ENCODE measurements around the gene BDNF. TPM values are rescaled to one million over a fixed set of nuclear protein-coding genes. Genes with fewer than 3 reads are reported as not detected.

The BDNF gene
- total RNA-seq, 1 experiment from 2014 or later = 4.8 TPM

DNA sequence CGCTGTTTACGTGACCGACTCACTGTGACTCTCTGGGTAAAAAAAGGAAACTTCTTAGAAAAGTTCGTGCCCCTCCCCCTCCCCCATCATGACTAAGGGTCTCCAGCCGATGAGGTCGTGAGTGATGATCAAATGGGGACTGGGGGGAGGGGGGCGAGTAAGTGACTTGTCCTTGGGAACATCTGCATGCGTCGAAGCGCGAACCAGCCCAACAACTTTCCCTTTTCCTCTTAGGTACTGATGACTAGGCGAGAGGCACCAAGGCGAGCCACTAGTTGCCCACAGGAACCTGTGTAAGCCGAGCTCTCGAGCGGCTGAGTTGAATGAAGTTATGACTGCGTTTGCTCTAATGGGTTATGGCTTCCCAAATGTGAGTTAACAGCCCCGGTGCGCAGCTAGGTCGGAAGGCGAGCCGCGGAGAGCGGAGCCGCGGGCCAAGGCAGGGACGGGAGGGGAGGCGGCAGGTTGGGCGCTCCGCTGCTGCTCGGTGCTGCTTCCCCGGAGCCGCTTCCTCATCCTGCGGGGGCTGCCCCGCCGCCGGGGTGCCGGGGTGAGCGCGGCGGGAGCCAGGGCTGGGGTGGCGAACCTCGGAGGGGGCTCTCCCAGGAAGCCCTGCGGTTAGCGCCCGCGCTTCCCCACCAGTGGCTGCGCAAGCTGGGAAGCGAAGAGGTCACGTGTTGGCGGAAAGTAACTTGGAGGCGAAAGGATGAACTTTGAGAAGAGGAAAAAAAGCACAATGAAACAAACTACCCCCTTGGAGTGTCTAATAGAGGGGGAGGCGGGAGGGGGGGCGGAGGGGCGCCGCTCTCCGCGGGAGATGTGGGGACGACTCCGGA, 22.1 kb upstream of the BDNF start (continued):
- peak; percentile 87 for TF ChIP-seq ZNF423 (CRISPR knock-in tag; IDR thresholded peaks at IDR 0.05)
- peak; percentile 33; the same call in 1 of the 2 replicates for TF ChIP-seq FOXK1 (CRISPR knock-in tag; IDR thresholded peaks at IDR 0.05)
- TF ChIP-seq, protein P1, sequence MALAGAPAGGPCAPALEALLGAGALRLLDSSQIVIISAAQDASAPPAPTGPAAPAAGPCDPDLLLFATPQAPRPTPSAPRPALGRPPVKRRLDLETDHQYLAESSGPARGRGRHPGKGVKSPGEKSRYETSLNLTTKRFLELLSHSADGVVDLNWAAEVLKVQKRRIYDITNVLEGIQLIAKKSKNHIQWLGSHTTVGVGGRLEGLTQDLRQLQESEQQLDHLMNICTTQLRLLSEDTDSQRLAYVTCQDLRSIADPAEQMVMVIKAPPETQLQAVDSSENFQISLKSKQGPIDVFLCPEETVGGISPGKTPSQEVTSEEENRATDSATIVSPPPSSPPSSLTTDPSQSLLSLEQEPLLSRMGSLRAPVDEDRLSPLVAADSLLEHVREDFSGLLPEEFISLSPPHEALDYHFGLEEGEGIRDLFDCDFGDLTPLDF (CRISPR knock-in tag; IDR thresholded peaks at IDR 0.05) = peak; percentile 75
- TF ChIP-seq, protein P2, sequence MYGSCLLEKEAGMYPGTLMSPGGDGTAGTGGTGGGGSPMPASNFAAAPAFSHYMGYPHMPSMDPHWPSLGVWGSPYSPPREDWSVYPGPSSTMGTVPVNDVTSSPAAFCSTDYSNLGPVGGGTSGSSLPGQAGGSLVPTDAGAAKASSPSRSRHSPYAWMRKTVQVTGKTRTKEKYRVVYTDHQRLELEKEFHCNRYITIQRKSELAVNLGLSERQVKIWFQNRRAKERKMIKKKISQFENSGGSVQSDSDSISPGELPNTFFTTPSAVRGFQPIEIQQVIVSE (CRISPR knock-in tag; IDR thresholded peaks at IDR 0.05; ENCODE audit: borderline replicate concordance) = no peak
- TF ChIP-seq TEAD1 (CRISPR knock-in tag; IDR thresholded peaks at IDR 0.05) = 0 out of 2 replicates have a peak, but pooled peaks have one; percentile 33
- TF ChIP-seq KAT7 (CRISPR knock-in tag; IDR thresholded peaks at IDR 0.05; ENCODE audit: borderline replicate concordance) = peak; percentile 64; the same call in 1 of the 2 replicates
- TF ChIP-seq, protein P3, sequence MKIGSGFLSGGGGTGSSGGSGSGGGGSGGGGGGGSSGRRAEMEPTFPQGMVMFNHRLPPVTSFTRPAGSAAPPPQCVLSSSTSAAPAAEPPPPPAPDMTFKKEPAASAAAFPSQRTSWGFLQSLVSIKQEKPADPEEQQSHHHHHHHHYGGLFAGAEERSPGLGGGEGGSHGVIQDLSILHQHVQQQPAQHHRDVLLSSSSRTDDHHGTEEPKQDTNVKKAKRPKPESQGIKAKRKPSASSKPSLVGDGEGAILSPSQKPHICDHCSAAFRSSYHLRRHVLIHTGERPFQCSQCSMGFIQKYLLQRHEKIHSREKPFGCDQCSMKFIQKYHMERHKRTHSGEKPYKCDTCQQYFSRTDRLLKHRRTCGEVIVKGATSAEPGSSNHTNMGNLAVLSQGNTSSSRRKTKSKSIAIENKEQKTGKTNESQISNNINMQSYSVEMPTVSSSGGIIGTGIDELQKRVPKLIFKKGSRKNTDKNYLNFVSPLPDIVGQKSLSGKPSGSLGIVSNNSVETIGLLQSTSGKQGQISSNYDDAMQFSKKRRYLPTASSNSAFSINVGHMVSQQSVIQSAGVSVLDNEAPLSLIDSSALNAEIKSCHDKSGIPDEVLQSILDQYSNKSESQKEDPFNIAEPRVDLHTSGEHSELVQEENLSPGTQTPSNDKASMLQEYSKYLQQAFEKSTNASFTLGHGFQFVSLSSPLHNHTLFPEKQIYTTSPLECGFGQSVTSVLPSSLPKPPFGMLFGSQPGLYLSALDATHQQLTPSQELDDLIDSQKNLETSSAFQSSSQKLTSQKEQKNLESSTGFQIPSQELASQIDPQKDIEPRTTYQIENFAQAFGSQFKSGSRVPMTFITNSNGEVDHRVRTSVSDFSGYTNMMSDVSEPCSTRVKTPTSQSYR (CRISPR knock-in tag; IDR thresholded peaks at IDR 0.05) = peak; percentile 40; the same call in 1 of the 2 replicates
- TF ChIP-seq TP53 (CRISPR knock-in tag; IDR thresholded peaks at IDR 0.05) = 0 out of 2 replicates have a peak, but pooled peaks have one; percentile 13
- TF ChIP-seq JAZF1 (CRISPR knock-in tag; IDR thresholded peaks at IDR 0.05) = no peak
- TF ChIP-seq, protein P4, sequence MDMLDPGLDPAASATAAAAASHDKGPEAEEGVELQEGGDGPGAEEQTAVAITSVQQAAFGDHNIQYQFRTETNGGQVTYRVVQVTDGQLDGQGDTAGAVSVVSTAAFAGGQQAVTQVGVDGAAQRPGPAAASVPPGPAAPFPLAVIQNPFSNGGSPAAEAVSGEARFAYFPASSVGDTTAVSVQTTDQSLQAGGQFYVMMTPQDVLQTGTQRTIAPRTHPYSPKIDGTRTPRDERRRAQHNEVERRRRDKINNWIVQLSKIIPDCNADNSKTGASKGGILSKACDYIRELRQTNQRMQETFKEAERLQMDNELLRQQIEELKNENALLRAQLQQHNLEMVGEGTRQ (CRISPR knock-in tag; IDR thresholded peaks at IDR 0.05) = peak; percentile 93
- TF ChIP-seq, protein P5, sequence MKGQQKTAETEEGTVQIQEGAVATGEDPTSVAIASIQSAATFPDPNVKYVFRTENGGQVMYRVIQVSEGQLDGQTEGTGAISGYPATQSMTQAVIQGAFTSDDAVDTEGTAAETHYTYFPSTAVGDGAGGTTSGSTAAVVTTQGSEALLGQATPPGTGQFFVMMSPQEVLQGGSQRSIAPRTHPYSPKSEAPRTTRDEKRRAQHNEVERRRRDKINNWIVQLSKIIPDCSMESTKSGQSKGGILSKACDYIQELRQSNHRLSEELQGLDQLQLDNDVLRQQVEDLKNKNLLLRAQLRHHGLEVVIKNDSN (CRISPR knock-in tag; IDR thresholded peaks at IDR 0.05) = peak; percentile 89
- peak; percentile 54; the same call in 1 of the 2 replicates for TF ChIP-seq ZNF138 (CRISPR knock-in tag; conservative IDR thresholded peaks at IDR 0.05)
- peak; percentile 78 for TF ChIP-seq MYBL2 (CRISPR knock-in tag; IDR thresholded peaks at IDR 0.05)
- peak; percentile 42; the same call in 1 of the 2 replicates for TF ChIP-seq ZNF232 (CRISPR knock-in tag; IDR thresholded peaks at IDR 0.05)
- peak; percentile 75; the same call in 1 of the 2 replicates for TF ChIP-seq NFE2L1 (CRISPR knock-in tag; IDR thresholded peaks at IDR 0.05)
- TF ChIP-seq, protein P6, sequence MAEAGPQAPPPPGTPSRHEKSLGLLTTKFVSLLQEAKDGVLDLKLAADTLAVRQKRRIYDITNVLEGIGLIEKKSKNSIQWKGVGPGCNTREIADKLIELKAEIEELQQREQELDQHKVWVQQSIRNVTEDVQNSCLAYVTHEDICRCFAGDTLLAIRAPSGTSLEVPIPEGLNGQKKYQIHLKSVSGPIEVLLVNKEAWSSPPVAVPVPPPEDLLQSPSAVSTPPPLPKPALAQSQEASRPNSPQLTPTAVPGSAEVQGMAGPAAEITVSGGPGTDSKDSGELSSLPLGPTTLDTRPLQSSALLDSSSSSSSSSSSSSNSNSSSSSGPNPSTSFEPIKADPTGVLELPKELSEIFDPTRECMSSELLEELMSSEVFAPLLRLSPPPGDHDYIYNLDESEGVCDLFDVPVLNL (CRISPR knock-in tag; IDR thresholded peaks at IDR 0.05; ENCODE audit: borderline replicate concordance, low read depth) = peak; percentile 43; the same call in 1 of the 2 replicates
- TF ChIP-seq SOX15 (CRISPR knock-in tag; IDR thresholded peaks at IDR 0.05) = no peak
- TF ChIP-seq, protein P7, sequence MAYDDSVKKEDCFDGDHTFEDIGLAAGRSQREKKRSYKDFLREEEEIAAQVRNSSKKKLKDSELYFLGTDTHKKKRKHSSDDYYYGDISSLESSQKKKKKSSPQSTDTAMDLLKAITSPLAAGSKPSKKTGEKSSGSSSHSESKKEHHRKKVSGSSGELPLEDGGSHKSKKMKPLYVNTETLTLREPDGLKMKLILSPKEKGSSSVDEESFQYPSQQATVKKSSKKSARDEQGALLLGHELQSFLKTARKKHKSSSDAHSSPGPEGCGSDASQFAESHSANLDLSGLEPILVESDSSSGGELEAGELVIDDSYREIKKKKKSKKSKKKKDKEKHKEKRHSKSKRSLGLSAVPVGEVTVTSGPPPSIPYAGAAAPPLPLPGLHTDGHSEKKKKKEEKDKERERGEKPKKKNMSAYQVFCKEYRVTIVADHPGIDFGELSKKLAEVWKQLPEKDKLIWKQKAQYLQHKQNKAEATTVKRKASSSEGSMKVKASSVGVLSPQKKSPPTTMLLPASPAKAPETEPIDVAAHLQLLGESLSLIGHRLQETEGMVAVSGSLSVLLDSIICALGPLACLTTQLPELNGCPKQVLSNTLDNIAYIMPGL (CRISPR knock-in tag; IDR thresholded peaks at IDR 0.05) = 0 out of 2 replicates have a peak, but pooled peaks have one; percentile 29
- TF ChIP-seq, protein P8, sequence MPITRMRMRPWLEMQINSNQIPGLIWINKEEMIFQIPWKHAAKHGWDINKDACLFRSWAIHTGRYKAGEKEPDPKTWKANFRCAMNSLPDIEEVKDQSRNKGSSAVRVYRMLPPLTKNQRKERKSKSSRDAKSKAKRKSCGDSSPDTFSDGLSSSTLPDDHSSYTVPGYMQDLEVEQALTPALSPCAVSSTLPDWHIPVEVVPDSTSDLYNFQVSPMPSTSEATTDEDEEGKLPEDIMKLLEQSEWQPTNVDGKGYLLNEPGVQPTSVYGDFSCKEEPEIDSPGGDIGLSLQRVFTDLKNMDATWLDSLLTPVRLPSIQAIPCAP (CRISPR knock-in tag; IDR thresholded peaks at IDR 0.05) = no peak
- peak; percentile 86 for TF ChIP-seq FOXP1 (CRISPR knock-in tag; IDR thresholded peaks at IDR 0.05; ENCODE audit: borderline replicate concordance)
- TF ChIP-seq, protein P9, sequence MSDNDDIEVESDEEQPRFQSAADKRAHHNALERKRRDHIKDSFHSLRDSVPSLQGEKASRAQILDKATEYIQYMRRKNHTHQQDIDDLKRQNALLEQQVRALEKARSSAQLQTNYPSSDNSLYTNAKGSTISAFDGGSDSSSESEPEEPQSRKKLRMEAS (CRISPR knock-in tag; IDR thresholded peaks at IDR 0.05) = peak; percentile 66
- TF ChIP-seq NFATC4 (CRISPR knock-in tag; IDR thresholded peaks at IDR 0.05) = no peak
- TF ChIP-seq, protein P10, sequence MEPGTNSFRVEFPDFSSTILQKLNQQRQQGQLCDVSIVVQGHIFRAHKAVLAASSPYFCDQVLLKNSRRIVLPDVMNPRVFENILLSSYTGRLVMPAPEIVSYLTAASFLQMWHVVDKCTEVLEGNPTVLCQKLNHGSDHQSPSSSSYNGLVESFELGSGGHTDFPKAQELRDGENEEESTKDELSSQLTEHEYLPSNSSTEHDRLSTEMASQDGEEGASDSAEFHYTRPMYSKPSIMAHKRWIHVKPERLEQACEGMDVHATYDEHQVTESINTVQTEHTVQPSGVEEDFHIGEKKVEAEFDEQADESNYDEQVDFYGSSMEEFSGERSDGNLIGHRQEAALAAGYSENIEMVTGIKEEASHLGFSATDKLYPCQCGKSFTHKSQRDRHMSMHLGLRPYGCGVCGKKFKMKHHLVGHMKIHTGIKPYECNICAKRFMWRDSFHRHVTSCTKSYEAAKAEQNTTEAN (CRISPR knock-in tag; IDR thresholded peaks at IDR 0.05) = peak; percentile 91; the same call in 1 of the 2 replicates
